HEK293 (cell line): ENCODE data around the gene TTYH2.
A peak's percentile ranks its signal among the peaks of the same experiment; 100 is the strongest.

Source experiments
- FEZF1 ChIP-seq: fragments of 450-650 bp; formaldehyde crosslinking; IDR thresholded peaks from 2 replicates; pipeline ENCODE4 v1.5.1; 2016; ENCODE audit warnings: missing biosample characterization, missing genetic modification characterization
- GLIS1 ChIP-seq: fragments of 450-650 bp; formaldehyde crosslinking; IDR thresholded peaks from 2 replicates; pipeline ENCODE4 v1.5.1; 2016; ENCODE audit warnings: missing biosample characterization, missing genetic modification characterization
- HOXA7 ChIP-seq: sonication (generic); formaldehyde crosslinking; IDR thresholded peaks from 2 replicates; pipeline ENCODE4 v1.8.1; 2022; ENCODE audit warnings: missing genetic modification reagents, borderline replicate concordance
- HOXD13 ChIP-seq: sonication (generic); formaldehyde crosslinking; IDR thresholded peaks from 2 replicates; pipeline ENCODE4 v1.8.0; 2022; ENCODE audit warnings: missing genetic modification reagents, borderline replicate concordance
- MYNN ChIP-seq: fragments of 450-650 bp; formaldehyde crosslinking; IDR thresholded peaks from 2 replicates; pipeline ENCODE4 v1.5.1; 2016; ENCODE audit warnings: missing biosample characterization, missing genetic modification characterization, borderline replicate concordance
- ZBTB1 ChIP-seq: fragments of 450-650 bp; formaldehyde crosslinking; IDR thresholded peaks from 2 replicates; pipeline ENCODE4 v1.5.1; 2016; ENCODE audit warnings: missing biosample characterization, missing genetic modification characterization
- ZEB2 ChIP-seq: fragments of 450-650 bp; formaldehyde crosslinking; IDR thresholded peaks from 2 replicates; pipeline ENCODE4 v1.5.1; 2016; ENCODE audit warnings: missing biosample characterization, missing genetic modification characterization
- ZFP37 ChIP-seq: fragments of 450-650 bp; formaldehyde crosslinking; IDR thresholded peaks from 2 replicates; pipeline ENCODE4 v1.5.1; 2016; ENCODE audit warnings: missing biosample characterization, missing genetic modification characterization
- ZNF2 ChIP-seq: fragments of 450-650 bp; formaldehyde crosslinking; IDR thresholded peaks from 2 replicates; pipeline ENCODE4 v1.5.1; 2016; ENCODE audit warnings: missing biosample characterization, missing genetic modification characterization
- ZNF24 ChIP-seq: fragments of 450-650 bp; formaldehyde crosslinking; IDR thresholded peaks from 2 replicates; pipeline ENCODE4 v1.5.1; 2016; ENCODE audit warnings: missing biosample characterization, missing genetic modification characterization
- ZNF354C ChIP-seq: fragments of 450-650 bp; formaldehyde crosslinking; IDR thresholded peaks from 2 replicates; pipeline ENCODE4 v1.5.1; 2016; ENCODE audit warnings: missing biosample characterization, missing genetic modification characterization, low read depth, borderline replicate concordance
- ZNF423 ChIP-seq: fragments of 450-650 bp; formaldehyde crosslinking; IDR thresholded peaks from 2 replicates; pipeline ENCODE4 v1.5.1; 2016; ENCODE audit warnings: missing biosample characterization, missing genetic modification characterization
- ZNF426 ChIP-seq: fragments of 450-650 bp; formaldehyde crosslinking; IDR thresholded peaks from 2 replicates; pipeline ENCODE4 v1.5.1; 2017; ENCODE audit warnings: missing biosample characterization, missing genetic modification characterization, mild to moderate bottlenecking, inconsistent platforms, moderate library complexity
- ZNF473 ChIP-seq: fragments of 450-650 bp; formaldehyde crosslinking; IDR thresholded peaks from 2 replicates; pipeline ENCODE4 v1.5.1; 2017; ENCODE audit warnings: missing biosample characterization, missing genetic modification characterization
- ZNF48 ChIP-seq: fragments of 450-650 bp; formaldehyde crosslinking; IDR thresholded peaks from 2 replicates; pipeline ENCODE4 v1.5.1; 2016; ENCODE audit warnings: missing biosample characterization, missing genetic modification characterization
- ZNF514 ChIP-seq: fragments of 450-650 bp; formaldehyde crosslinking; IDR thresholded peaks from 2 replicates; pipeline ENCODE4 v1.5.1; 2016; ENCODE audit warnings: missing biosample characterization, missing genetic modification characterization
- ZNF561 ChIP-seq: fragments of 450-650 bp; IDR thresholded peaks from 2 replicates; pipeline ENCODE4 v1.5.1; 2018; ENCODE audit warnings: missing biosample characterization, missing genetic modification characterization, borderline replicate concordance
- ZNF654 ChIP-seq: fragments of 450-650 bp; formaldehyde crosslinking; IDR thresholded peaks from 2 replicates; pipeline ENCODE4 v1.5.1; 2016; ENCODE audit warnings: low read depth, missing biosample characterization, missing genetic modification characterization
- ZNF660 ChIP-seq: fragments of 450-650 bp; IDR thresholded peaks from 2 replicates; pipeline ENCODE4 v1.5.1; 2018; ENCODE audit warnings: missing biosample characterization, mild to moderate bottlenecking, missing genetic modification characterization
- ZNF785 ChIP-seq: fragments of 450-650 bp; formaldehyde crosslinking; IDR thresholded peaks from 2 replicates; pipeline ENCODE4 v1.5.1; 2016; ENCODE audit warnings: missing biosample characterization, missing genetic modification characterization
- ZNF830 ChIP-seq: fragments of 450-650 bp; IDR thresholded peaks from 2 replicates; pipeline ENCODE4 v1.5.0; 2018; ENCODE audit warnings: missing biosample characterization, missing genetic modification characterization, low read depth, mild to moderate bottlenecking, moderate library complexity
- ZNF837 ChIP-seq: fragments of 450-650 bp; formaldehyde crosslinking; IDR thresholded peaks from 2 replicates; pipeline ENCODE4 v1.5.1; 2016; ENCODE audit warnings: missing biosample characterization, missing genetic modification characterization
- ZSCAN16 ChIP-seq: fragments of 450-650 bp; formaldehyde crosslinking; IDR thresholded peaks from 2 replicates; pipeline ENCODE4 v1.5.1; 2016; ENCODE audit warnings: missing biosample characterization, missing genetic modification characterization
- TF ChIP-seq, protein P1 (sequence below): fragments of 450-650 bp; formaldehyde crosslinking; IDR thresholded peaks from 2 replicates; pipeline ENCODE4 v1.5.1; 2016; ENCODE audit warnings: missing biosample characterization, missing genetic modification characterization
- TF ChIP-seq, protein P2 (sequence below): fragments of 450-650 bp; formaldehyde crosslinking; IDR thresholded peaks from 2 replicates; pipeline ENCODE4 v1.5.1; 2017; ENCODE audit warnings: missing biosample characterization, missing genetic modification characterization
- TF ChIP-seq, protein P3 (sequence below): fragments of 450-650 bp; formaldehyde crosslinking; IDR thresholded peaks from 2 replicates; pipeline ENCODE4 v1.5.1; 2016; ENCODE audit warnings: missing biosample characterization, missing genetic modification characterization
- TF ChIP-seq, protein P4 (sequence below): fragments of 450-650 bp; formaldehyde crosslinking; IDR thresholded peaks from 2 replicates; pipeline ENCODE4 v1.5.1; 2016; ENCODE audit warnings: missing biosample characterization, missing genetic modification characterization, borderline replicate concordance
- TF ChIP-seq, protein P5 (sequence below): fragments of 450-650 bp; formaldehyde crosslinking; optimal IDR thresholded peaks from 2 replicates; pipeline ENCODE3; 2016; ENCODE audit warnings: missing biosample characterization, mild to moderate bottlenecking, missing genetic modification characterization
- TF ChIP-seq, protein P6 (sequence below): sonication (generic); formaldehyde crosslinking; IDR thresholded peaks from 2 replicates; pipeline ENCODE4 v1.8.1; 2022; ENCODE audit warnings: mild to moderate bottlenecking, moderate library complexity, missing genetic modification reagents

TTYH2 gene

DNA sequence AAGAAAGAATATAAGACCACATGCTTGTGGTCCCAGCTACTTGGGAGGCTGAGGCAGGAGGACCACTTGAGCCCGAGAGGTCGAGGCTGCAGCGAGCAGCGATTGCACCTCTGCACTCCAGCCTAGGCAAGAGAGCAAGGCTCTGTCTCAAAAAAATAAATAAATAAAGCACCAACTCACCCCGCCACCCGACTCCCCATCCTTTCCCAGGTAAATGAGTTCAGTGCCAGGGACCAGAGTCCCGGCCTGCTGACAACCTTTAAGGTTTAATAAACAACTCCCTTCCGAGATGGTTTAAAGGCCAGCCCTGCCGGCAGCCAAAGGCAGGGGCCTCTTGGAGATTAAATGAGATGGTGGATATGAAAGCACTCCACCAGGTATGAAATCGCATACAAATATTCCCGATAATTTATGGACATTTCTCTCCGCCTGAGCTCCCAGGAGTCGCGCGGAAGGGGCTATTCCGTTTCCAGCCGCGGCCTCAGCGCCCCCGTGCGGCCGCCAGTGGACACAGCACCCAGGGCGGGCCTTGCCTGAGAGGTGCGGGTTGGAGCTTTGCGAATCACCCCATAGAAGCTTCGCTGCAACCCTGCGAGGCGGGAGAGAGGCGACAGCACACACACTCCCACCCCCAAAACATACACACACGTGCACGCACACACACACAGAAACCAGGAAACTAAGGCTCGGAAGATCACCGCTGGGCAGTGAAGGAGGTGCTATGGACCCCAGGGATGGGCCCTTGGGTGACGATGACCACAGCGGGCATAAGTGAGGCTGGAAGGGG lies 13.9 kb upstream of the TTYH2 start (continued):
- TF ChIP-seq, protein P1, sequence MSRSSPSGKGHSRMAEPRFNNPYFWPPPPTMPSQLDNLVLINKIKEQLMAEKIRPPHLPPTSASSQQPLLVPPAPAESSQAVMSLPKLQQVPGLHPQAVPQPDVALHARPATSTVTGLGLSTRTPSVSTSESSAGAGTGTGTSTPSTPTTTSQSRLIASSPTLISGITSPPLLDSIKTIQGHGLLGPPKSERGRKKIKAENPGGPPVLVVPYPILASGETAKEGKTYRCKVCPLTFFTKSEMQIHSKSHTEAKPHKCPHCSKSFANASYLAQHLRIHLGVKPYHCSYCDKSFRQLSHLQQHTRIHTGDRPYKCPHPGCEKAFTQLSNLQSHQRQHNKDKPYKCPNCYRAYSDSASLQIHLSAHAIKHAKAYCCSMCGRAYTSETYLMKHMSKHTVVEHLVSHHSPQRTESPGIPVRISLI (tag by site-specific recombination) = no peak
- TF ChIP-seq HOXD13 = no peak
- TF ChIP-seq, protein P2, sequence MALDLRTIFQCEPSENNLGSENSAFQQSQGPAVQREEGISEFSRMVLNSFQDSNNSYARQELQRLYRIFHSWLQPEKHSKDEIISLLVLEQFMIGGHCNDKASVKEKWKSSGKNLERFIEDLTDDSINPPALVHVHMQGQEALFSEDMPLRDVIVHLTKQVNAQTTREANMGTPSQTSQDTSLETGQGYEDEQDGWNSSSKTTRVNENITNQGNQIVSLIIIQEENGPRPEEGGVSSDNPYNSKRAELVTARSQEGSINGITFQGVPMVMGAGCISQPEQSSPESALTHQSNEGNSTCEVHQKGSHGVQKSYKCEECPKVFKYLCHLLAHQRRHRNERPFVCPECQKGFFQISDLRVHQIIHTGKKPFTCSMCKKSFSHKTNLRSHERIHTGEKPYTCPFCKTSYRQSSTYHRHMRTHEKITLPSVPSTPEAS (tag by site-specific recombination) = no peak
- TF ChIP-seq ZNF785 (tag by site-specific recombination) = no peak
- no peak for TF ChIP-seq ZNF426 (tag by site-specific recombination)
- no peak for TF ChIP-seq MYNN (tag by site-specific recombination)
- TF ChIP-seq, protein P3, sequence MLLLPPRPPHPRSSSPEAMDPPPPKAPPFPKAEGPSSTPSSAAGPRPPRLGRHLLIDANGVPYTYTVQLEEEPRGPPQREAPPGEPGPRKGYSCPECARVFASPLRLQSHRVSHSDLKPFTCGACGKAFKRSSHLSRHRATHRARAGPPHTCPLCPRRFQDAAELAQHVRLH = no peak
- TF ChIP-seq ZNF654 (tag by site-specific recombination) = peak; percentile 34
- TF ChIP-seq, protein P4, sequence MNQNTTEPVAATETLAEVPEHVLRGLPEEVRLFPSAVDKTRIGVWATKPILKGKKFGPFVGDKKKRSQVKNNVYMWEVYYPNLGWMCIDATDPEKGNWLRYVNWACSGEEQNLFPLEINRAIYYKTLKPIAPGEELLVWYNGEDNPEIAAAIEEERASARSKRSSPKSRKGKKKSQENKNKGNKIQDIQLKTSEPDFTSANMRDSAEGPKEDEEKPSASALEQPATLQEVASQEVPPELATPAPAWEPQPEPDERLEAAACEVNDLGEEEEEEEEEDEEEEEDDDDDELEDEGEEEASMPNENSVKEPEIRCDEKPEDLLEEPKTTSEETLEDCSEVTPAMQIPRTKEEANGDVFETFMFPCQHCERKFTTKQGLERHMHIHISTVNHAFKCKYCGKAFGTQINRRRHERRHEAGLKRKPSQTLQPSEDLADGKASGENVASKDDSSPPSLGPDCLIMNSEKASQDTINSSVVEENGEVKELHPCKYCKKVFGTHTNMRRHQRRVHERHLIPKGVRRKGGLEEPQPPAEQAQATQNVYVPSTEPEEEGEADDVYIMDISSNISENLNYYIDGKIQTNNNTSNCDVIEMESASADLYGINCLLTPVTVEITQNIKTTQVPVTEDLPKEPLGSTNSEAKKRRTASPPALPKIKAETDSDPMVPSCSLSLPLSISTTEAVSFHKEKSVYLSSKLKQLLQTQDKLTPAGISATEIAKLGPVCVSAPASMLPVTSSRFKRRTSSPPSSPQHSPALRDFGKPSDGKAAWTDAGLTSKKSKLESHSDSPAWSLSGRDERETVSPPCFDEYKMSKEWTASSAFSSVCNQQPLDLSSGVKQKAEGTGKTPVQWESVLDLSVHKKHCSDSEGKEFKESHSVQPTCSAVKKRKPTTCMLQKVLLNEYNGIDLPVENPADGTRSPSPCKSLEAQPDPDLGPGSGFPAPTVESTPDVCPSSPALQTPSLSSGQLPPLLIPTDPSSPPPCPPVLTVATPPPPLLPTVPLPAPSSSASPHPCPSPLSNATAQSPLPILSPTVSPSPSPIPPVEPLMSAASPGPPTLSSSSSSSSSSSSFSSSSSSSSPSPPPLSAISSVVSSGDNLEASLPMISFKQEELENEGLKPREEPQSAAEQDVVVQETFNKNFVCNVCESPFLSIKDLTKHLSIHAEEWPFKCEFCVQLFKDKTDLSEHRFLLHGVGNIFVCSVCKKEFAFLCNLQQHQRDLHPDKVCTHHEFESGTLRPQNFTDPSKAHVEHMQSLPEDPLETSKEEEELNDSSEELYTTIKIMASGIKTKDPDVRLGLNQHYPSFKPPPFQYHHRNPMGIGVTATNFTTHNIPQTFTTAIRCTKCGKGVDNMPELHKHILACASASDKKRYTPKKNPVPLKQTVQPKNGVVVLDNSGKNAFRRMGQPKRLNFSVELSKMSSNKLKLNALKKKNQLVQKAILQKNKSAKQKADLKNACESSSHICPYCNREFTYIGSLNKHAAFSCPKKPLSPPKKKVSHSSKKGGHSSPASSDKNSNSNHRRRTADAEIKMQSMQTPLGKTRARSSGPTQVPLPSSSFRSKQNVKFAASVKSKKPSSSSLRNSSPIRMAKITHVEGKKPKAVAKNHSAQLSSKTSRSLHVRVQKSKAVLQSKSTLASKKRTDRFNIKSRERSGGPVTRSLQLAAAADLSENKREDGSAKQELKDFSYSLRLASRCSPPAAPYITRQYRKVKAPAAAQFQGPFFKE (tag by site-specific recombination) = no peak
- peak; percentile 51; the same call in 1 of the 2 replicates for TF ChIP-seq ZNF660 (tag by site-specific recombination)
- no peak for TF ChIP-seq ZBTB1
- TF ChIP-seq FEZF1 = no peak
- TF ChIP-seq ZSCAN16 (tag by site-specific recombination) = no peak
- TF ChIP-seq ZEB2 (tag by site-specific recombination) = no peak
- TF ChIP-seq ZNF473 (tag by site-specific recombination) = no peak
- TF ChIP-seq, protein P5, sequence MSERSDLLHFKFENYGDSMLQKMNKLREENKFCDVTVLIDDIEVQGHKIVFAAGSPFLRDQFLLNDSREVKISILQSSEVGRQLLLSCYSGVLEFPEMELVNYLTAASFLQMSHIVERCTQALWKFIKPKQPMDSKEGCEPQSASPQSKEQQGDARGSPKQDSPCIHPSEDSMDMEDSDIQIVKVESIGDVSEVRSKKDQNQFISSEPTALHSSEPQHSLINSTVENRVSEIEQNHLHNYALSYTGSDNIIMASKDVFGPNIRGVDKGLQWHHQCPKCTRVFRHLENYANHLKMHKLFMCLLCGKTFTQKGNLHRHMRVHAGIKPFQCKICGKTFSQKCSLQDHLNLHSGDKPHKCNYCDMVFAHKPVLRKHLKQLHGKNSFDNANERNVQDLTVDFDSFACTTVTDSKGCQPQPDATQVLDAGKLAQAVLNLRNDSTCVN (tag by site-specific recombination) = peak; percentile 14
- no peak for TF ChIP-seq ZNF514
- no peak for TF ChIP-seq ZNF561 (tag by site-specific recombination)
- TF ChIP-seq HOXA7 = no peak
- no peak for TF ChIP-seq ZFP37
- TF ChIP-seq ZNF837 (tag by site-specific recombination) = no peak
- TF ChIP-seq ZNF423 (tag by site-specific recombination) = peak; percentile 24; the same call in 1 of the 2 replicates
- TF ChIP-seq ZNF354C (tag by site-specific recombination) = no peak
- TF ChIP-seq ZNF2 (tag by site-specific recombination) = 0 out of 2 replicates have a peak, but pooled peaks have one; percentile 71
- TF ChIP-seq ZNF24 (tag by site-specific recombination) = no peak
- TF ChIP-seq, protein P6, sequence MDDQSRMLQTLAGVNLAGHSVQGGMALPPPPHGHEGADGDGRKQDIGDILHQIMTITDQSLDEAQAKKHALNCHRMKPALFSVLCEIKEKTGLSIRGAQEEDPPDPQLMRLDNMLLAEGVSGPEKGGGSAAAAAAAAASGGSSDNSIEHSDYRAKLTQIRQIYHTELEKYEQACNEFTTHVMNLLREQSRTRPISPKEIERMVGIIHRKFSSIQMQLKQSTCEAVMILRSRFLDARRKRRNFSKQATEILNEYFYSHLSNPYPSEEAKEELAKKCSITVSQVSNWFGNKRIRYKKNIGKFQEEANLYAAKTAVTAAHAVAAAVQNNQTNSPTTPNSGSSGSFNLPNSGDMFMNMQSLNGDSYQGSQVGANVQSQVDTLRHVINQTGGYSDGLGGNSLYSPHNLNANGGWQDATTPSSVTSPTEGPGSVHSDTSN = no peak
- TF ChIP-seq ZNF830 (tag by site-specific recombination) = no peak
- TF ChIP-seq GLIS1 (tag by site-specific recombination) = no peak
- TF ChIP-seq ZNF48 (tag by site-specific recombination) = no peak
